Skeletal muscle satellite cell (primary cell): ENCODE measurements around the gene UFD1.

Experiments used
- H3K27me3 ChIP-seq: 2 replicates; pipeline ENCODE4 v1.7.0; 2013; ENCODE audit warnings: low read length; ENCODE audit not compliant: control insufficient read depth, insufficient read depth
- H3K36me3 ChIP-seq: 2 replicates; pipeline ENCODE4 v1.7.0; 2013; ENCODE audit warnings: mild to moderate bottlenecking, control low read depth, low read length; ENCODE audit not compliant: insufficient read depth
- H3K4me1 ChIP-seq: 2 replicates; pipeline ENCODE4 v1.7.0; 2013; ENCODE audit warnings: low read length; ENCODE audit not compliant: control insufficient read depth, insufficient read depth
- H3K4me2 ChIP-seq: 2 replicates; pipeline ENCODE4 v1.7.0; 2013; ENCODE audit warnings: mild to moderate bottlenecking, low read length
- H3K4me3 ChIP-seq: 2 replicates; pipeline ENCODE4 v1.7.0; 2013; ENCODE audit warnings: low read length
- H3K9ac ChIP-seq: 2 replicates; pipeline ENCODE4 v1.7.0; 2013; ENCODE audit warnings: mild to moderate bottlenecking, low read depth, low read length, moderate library complexity
- H3K9me3 ChIP-seq: replicated peaks from 2 replicates; pipeline ENCODE4 v1.7.0; 2013; ENCODE audit warnings: mild to moderate bottlenecking, control low read depth, low read length

The UFD1 gene

GRCh38 chr22:19477321-19478044 is 1.5 kb downstream of the UFD1 start:
- peaks cover 37% of the 10 kb centered on the region for H3K36me3 ChIP-seq
- peak overlapping the region; percentile 85 for H3K4me2 ChIP-seq
- H3K4me3 ChIP-seq, result peak overlapping the region; percentile 87
- H3K4me1 ChIP-seq, result peaks cover 8% of the 10 kb centered on the region
- H3K9me3 ChIP-seq, result no peaks in the 10 kb centered on the region
- H3K9ac ChIP-seq, result peak overlapping the region; percentile 91
- H3K27me3 ChIP-seq, result no peaks in the 10 kb centered on the region

- Histone ChIP-seq H3K4me2 (no peak overlapping the region), H3K4me3 (no peak overlapping the region), H3K27me3 (no peaks in the 10 kb centered on the region), H3K9ac (no peak overlapping the region), H3K4me1 (peaks cover 5% of the 10 kb centered on the region), H3K9me3 (no peaks in the 10 kb centered on the region), H3K36me3 (peaks cover 44% of the 10 kb centered on the region)
Measured at GRCh38 chr22:19476023-19476422, 3.0 kb downstream of the UFD1 start.

GRCh38 chr22:19473578-19473977 is 5.4 kb downstream of the UFD1 start:
- Histone ChIP-seq H3K4me2 (no peak overlapping the region), H3K9ac (no peak overlapping the region), H3K4me1 (peaks cover 5% of the 10 kb centered on the region), H3K36me3 (peaks cover 66% of the 10 kb centered on the region), H3K9me3 (no peaks in the 10 kb centered on the region), H3K4me3 (no peak overlapping the region), H3K27me3 (no peaks in the 10 kb centered on the region)

GRCh38 chr22:19472233-19472632 is 6.8 kb downstream of the UFD1 start:
- no peak overlapping the region for H3K9ac ChIP-seq
- H3K9me3 ChIP-seq, result no peaks in the 10 kb centered on the region
- no peak overlapping the region for H3K4me2 ChIP-seq
- H3K27me3 ChIP-seq, result no peaks in the 10 kb centered on the region
- peaks cover 79% of the 10 kb centered on the region for H3K36me3 ChIP-seq
- H3K4me1 ChIP-seq, result peaks cover 2% of the 10 kb centered on the region
- H3K4me3 ChIP-seq, result no peak overlapping the region

GRCh38 chr22:19471572-19471971 is 7.4 kb downstream of the UFD1 start:
- Histone ChIP-seq H3K9ac (no peak overlapping the region), H3K27me3 (no peaks in the 10 kb centered on the region), H3K4me2 (no peak overlapping the region), H3K4me3 (no peak overlapping the region), H3K4me1 (no peaks in the 10 kb centered on the region), H3K9me3 (no peaks in the 10 kb centered on the region), H3K36me3 (peaks cover 86% of the 10 kb centered on the region)

- Histone ChIP-seq H3K9me3 (no peaks in the 10 kb centered on the region), H3K9ac (no peak overlapping the region), H3K4me1 (no peaks in the 10 kb centered on the region), H3K4me2 (no peak overlapping the region), H3K4me3 (no peak overlapping the region), H3K27me3 (no peaks in the 10 kb centered on the region), H3K36me3 (peaks cover 91% of the 10 kb centered on the region)
Measured at GRCh38 chr22:19470010-19470409, 9.0 kb downstream of the UFD1 start.

GRCh38 chr22:19469421-19469820 is 9.6 kb downstream of the UFD1 start:
- Histone ChIP-seq H3K4me3 (no peak overlapping the region), H3K36me3 (peaks cover 91% of the 10 kb centered on the region), H3K4me2 (no peak overlapping the region)

GRCh38 chr22:19467912-19468311 is 11.1 kb downstream of the UFD1 start:
- Histone ChIP-seq H3K4me2 (no peak overlapping the region), H3K36me3 (peaks cover 90% of the 10 kb centered on the region), H3K9ac (no peak overlapping the region), H3K4me3 (no peak overlapping the region), H3K27me3 (no peaks in the 10 kb centered on the region), H3K9me3 (no peaks in the 10 kb centered on the region), H3K4me1 (no peaks in the 10 kb centered on the region)

More at GRCh38 chr22:19469421-19469820, 9.6 kb downstream of the UFD1 start:
- Histone ChIP-seq H3K27me3 (no peaks in the 10 kb centered on the region), H3K9me3 (no peaks in the 10 kb centered on the region), H3K9ac (no peak overlapping the region), H3K4me1 (no peaks in the 10 kb centered on the region)

GRCh38 chr22:19466848-19467752 is 11.9 kb downstream of the UFD1 start:
- Histone ChIP-seq H3K4me1 (no peaks in the 10 kb centered on the region), H3K36me3 (peaks cover 86% of the 10 kb centered on the region)

GRCh38 chr22:19466126-19466716 is 12.8 kb downstream of the UFD1 start:
- Histone ChIP-seq H3K36me3 (peaks cover 86% of the 10 kb centered on the region), H3K4me2 (no peak overlapping the region), H3K27me3 (no peaks in the 10 kb centered on the region), H3K9ac (no peak overlapping the region), H3K4me1 (no peaks in the 10 kb centered on the region), H3K4me3 (no peak overlapping the region), H3K9me3 (no peaks in the 10 kb centered on the region)

More at GRCh38 chr22:19466848-19467752, 11.9 kb downstream of the UFD1 start:
- Histone ChIP-seq H3K9me3 (no peaks in the 10 kb centered on the region), H3K4me3 (no peak overlapping the region), H3K9ac (no peak overlapping the region), H3K27me3 (no peaks in the 10 kb centered on the region), H3K4me2 (no peak overlapping the region)

GRCh38 chr22:19464975-19465374 is 14.0 kb downstream of the UFD1 start:
- no peak overlapping the region for H3K9ac ChIP-seq

More at GRCh38 chr22:19464975-19465374, 14.0 kb downstream of the UFD1 start:
- no peak overlapping the region for H3K4me3 ChIP-seq
- no peaks in the 10 kb centered on the region for H3K4me1 ChIP-seq
- no peaks in the 10 kb centered on the region for H3K9me3 ChIP-seq
- no peak overlapping the region for H3K4me2 ChIP-seq
- peaks cover 88% of the 10 kb centered on the region for H3K36me3 ChIP-seq
- no peaks in the 10 kb centered on the region for H3K27me3 ChIP-seq
